HEK293 (cell line): ENCODE data around the gene PROB1.

Source experiments
- GLIS2 ChIP-seq: fragments of 450-650 bp; formaldehyde crosslinking; IDR thresholded peaks from 2 replicates; pipeline ENCODE4 v1.5.1; 2016; ENCODE audit warnings: missing biosample characterization, missing genetic modification characterization
- HOXA7 ChIP-seq: sonication (generic); formaldehyde crosslinking; IDR thresholded peaks from 2 replicates; pipeline ENCODE4 v1.8.1; 2022; ENCODE audit warnings: missing genetic modification reagents, borderline replicate concordance
- OVOL3 ChIP-seq: fragments of 450-650 bp; formaldehyde crosslinking; IDR thresholded peaks from 2 replicates; pipeline ENCODE4 v1.5.1; 2016; ENCODE audit warnings: missing biosample characterization, missing genetic modification characterization
- PRDM1 ChIP-seq: fragments of 450-650 bp; formaldehyde crosslinking; IDR thresholded peaks from 2 replicates; pipeline ENCODE4; 2016; ENCODE audit warnings: missing biosample characterization, missing genetic modification characterization
- SCRT2 ChIP-seq: fragments of 450-650 bp; formaldehyde crosslinking; IDR thresholded peaks from 2 replicates; pipeline ENCODE4 v1.5.1; 2016; ENCODE audit warnings: missing biosample characterization, missing genetic modification characterization
- SP2 ChIP-seq: fragments of 450-650 bp; formaldehyde crosslinking; IDR thresholded peaks from 2 replicates; pipeline ENCODE4 v1.5.1; 2016; ENCODE audit warnings: missing biosample characterization, missing genetic modification characterization
- TRIM28 ChIP-seq: IDR thresholded peaks from 2 replicates; pipeline ENCODE4 v1.6.1; 2011; ENCODE audit warnings: low read length, control low read depth, borderline replicate concordance
- ZBTB20 ChIP-seq: fragments of 450-650 bp; formaldehyde crosslinking; IDR thresholded peaks from 2 replicates; pipeline ENCODE4 v1.5.1; 2016; ENCODE audit warnings: missing biosample characterization, missing genetic modification characterization
- ZNF112 ChIP-seq: fragments of 450-650 bp; formaldehyde crosslinking; IDR thresholded peaks from 2 replicates; pipeline ENCODE4 v1.5.0; 2017; ENCODE audit warnings: missing biosample characterization, missing genetic modification characterization
- ZNF132 ChIP-seq: fragments of 450-650 bp; formaldehyde crosslinking; IDR thresholded peaks from 2 replicates; pipeline ENCODE4 v1.5.1; 2017; ENCODE audit warnings: missing biosample characterization, missing genetic modification characterization, borderline replicate concordance
- ZNF133 ChIP-seq: fragments of 450-650 bp; formaldehyde crosslinking; IDR thresholded peaks from 2 replicates; pipeline ENCODE4 v1.5.1; 2016; ENCODE audit warnings: missing biosample characterization, missing genetic modification characterization
- ZNF202 ChIP-seq: fragments of 450-650 bp; formaldehyde crosslinking; IDR thresholded peaks from 2 replicates; pipeline ENCODE4 v1.5.1; 2016; ENCODE audit warnings: missing biosample characterization, missing genetic modification characterization, borderline replicate concordance
- ZNF214 ChIP-seq: fragments of 450-650 bp; formaldehyde crosslinking; IDR thresholded peaks from 2 replicates; pipeline ENCODE4 v1.5.1; 2017; ENCODE audit warnings: missing biosample characterization, mild to moderate bottlenecking, missing genetic modification characterization, borderline replicate concordance
- ZNF23 ChIP-seq: fragments of 450-650 bp; formaldehyde crosslinking; IDR thresholded peaks from 2 replicates; pipeline ENCODE4 v1.5.1; 2016; ENCODE audit warnings: missing biosample characterization, missing genetic modification characterization, borderline replicate concordance
- ZNF24 ChIP-seq: fragments of 450-650 bp; formaldehyde crosslinking; IDR thresholded peaks from 2 replicates; pipeline ENCODE4 v1.5.1; 2016; ENCODE audit warnings: missing biosample characterization, missing genetic modification characterization
- ZNF248 ChIP-seq: fragments of 450-650 bp; formaldehyde crosslinking; IDR thresholded peaks from 2 replicates; pipeline ENCODE4 v1.5.1; 2017; ENCODE audit warnings: missing biosample characterization, missing genetic modification characterization
- ZNF433 ChIP-seq: fragments of 450-650 bp; formaldehyde crosslinking; IDR thresholded peaks from 2 replicates; pipeline ENCODE4 v1.5.1; 2016; ENCODE audit warnings: missing biosample characterization, missing genetic modification characterization, low read depth
- ZNF473 ChIP-seq: fragments of 450-650 bp; formaldehyde crosslinking; IDR thresholded peaks from 2 replicates; pipeline ENCODE4 v1.5.1; 2017; ENCODE audit warnings: missing biosample characterization, missing genetic modification characterization
- ZNF549 ChIP-seq: fragments of 450-650 bp; IDR thresholded peaks from 2 replicates; pipeline ENCODE4 v1.5.1; 2018; ENCODE audit warnings: missing biosample characterization, missing genetic modification characterization, mild to moderate bottlenecking, inconsistent platforms, moderate library complexity
- ZNF561 ChIP-seq: fragments of 450-650 bp; IDR thresholded peaks from 2 replicates; pipeline ENCODE4 v1.5.1; 2018; ENCODE audit warnings: missing biosample characterization, missing genetic modification characterization, borderline replicate concordance
- ZNF600 ChIP-seq: fragments of 450-650 bp; formaldehyde crosslinking; IDR thresholded peaks from 2 replicates; pipeline ENCODE4 v1.5.1; 2016; ENCODE audit warnings: missing biosample characterization, missing genetic modification characterization
- ZSCAN16 ChIP-seq: fragments of 450-650 bp; formaldehyde crosslinking; IDR thresholded peaks from 2 replicates; pipeline ENCODE4 v1.5.1; 2016; ENCODE audit warnings: missing biosample characterization, missing genetic modification characterization
- TF ChIP-seq, protein P1 (sequence below): fragments of 450-650 bp; formaldehyde crosslinking; IDR thresholded peaks from 2 replicates; pipeline ENCODE4 v1.5.1; 2016; ENCODE audit warnings: missing biosample characterization, missing genetic modification characterization
- TF ChIP-seq, protein P2 (sequence below): fragments of 450-650 bp; formaldehyde crosslinking; IDR thresholded peaks from 2 replicates; pipeline ENCODE4 v1.5.1; 2016; ENCODE audit warnings: missing biosample characterization, missing genetic modification characterization
- TF ChIP-seq, protein P3 (sequence below): fragments of 450-650 bp; formaldehyde crosslinking; IDR thresholded peaks from 2 replicates; pipeline ENCODE4; 2016; ENCODE audit warnings: missing biosample characterization, missing genetic modification characterization
- TF ChIP-seq, protein P4 (sequence below): fragments of 450-650 bp; formaldehyde crosslinking; IDR thresholded peaks from 2 replicates; pipeline ENCODE4 v1.5.1; 2016; ENCODE audit warnings: missing biosample characterization, missing genetic modification characterization
- TF ChIP-seq, protein P5 (sequence below): fragments of 450-650 bp; formaldehyde crosslinking; IDR thresholded peaks from 2 replicates; pipeline ENCODE4 v1.5.1; 2016; ENCODE audit warnings: missing biosample characterization, missing genetic modification characterization
- TF ChIP-seq, protein P6 (sequence below): fragments of 450-650 bp; formaldehyde crosslinking; IDR thresholded peaks from 2 replicates; pipeline ENCODE4 v1.5.1; 2016; ENCODE audit warnings: missing biosample characterization, missing genetic modification characterization

PROB1 gene

DNA sequence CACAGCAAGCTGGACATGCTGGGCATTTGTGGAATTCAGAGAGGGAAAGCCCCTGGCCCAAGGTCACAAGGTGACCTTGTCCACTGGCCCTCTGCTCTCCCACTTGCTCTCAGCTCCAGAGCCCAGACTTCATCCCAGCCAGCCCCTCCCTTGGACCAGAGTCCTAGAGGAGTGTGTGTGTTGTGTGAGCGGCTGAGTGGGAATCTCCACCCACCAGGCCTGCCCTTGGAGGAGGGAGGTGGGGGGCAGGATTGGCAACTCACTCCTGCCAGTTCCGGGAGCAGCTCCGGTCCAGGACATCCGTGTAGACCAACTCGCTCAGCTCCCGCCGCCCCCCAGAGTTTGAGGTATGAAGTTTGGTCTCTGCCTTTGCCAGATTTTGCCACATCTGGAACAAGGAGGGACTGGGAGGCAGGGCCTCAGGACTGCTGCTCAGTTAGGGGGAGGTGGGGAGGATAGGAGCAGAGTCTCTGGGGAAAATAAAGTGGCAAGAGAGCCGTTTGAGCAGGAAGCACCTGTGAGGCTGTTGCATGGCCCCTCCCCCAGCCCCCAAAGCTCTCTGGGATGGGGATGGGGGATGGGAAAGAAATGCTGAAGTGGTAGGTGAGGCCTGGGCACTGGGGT, 6.6 kb downstream of the PROB1 start (continued):
- no peak for TF ChIP-seq OVOL3 (tag by site-specific recombination)
- no peak for TF ChIP-seq ZBTB20
- TF ChIP-seq ZNF473 (tag by site-specific recombination): no peak
- TF ChIP-seq ZNF133 (tag by site-specific recombination): no peak
- no peak for TF ChIP-seq ZNF23 (tag by site-specific recombination)
- TF ChIP-seq, protein P1, sequence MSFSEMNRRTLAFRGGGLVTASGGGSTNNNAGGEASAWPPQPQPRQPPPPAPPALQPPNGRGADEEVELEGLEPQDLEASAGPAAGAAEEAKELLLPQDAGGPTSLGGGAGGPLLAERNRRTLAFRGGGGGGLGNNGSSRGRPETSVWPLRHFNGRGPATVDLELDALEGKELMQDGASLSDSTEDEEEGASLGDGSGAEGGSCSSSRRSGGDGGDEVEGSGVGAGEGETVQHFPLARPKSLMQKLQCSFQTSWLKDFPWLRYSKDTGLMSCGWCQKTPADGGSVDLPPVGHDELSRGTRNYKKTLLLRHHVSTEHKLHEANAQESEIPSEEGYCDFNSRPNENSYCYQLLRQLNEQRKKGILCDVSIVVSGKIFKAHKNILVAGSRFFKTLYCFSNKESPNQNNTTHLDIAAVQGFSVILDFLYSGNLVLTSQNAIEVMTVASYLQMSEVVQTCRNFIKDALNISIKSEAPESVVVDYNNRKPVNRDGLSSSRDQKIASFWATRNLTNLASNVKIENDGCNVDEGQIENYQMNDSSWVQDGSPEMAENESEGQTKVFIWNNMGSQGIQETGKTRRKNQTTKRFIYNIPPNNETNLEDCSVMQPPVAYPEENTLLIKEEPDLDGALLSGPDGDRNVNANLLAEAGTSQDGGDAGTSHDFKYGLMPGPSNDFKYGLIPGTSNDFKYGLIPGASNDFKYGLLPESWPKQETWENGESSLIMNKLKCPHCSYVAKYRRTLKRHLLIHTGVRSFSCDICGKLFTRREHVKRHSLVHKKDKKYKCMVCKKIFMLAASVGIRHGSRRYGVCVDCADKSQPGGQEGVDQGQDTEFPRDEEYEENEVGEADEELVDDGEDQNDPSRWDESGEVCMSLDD (tag by site-specific recombination): no peak
- TF ChIP-seq ZNF549 (tag by site-specific recombination): no peak
- TF ChIP-seq PRDM1 (tag by site-specific recombination): no peak
- 0 out of 2 replicates have a peak, but pooled peaks have one; percentile 41 for TF ChIP-seq SCRT2 (tag by site-specific recombination)
- TF ChIP-seq TRIM28: no peak
- peak; percentile 65; the same call in 1 of the 2 replicates for TF ChIP-seq ZNF600 (tag by site-specific recombination)
- TF ChIP-seq, protein P2, sequence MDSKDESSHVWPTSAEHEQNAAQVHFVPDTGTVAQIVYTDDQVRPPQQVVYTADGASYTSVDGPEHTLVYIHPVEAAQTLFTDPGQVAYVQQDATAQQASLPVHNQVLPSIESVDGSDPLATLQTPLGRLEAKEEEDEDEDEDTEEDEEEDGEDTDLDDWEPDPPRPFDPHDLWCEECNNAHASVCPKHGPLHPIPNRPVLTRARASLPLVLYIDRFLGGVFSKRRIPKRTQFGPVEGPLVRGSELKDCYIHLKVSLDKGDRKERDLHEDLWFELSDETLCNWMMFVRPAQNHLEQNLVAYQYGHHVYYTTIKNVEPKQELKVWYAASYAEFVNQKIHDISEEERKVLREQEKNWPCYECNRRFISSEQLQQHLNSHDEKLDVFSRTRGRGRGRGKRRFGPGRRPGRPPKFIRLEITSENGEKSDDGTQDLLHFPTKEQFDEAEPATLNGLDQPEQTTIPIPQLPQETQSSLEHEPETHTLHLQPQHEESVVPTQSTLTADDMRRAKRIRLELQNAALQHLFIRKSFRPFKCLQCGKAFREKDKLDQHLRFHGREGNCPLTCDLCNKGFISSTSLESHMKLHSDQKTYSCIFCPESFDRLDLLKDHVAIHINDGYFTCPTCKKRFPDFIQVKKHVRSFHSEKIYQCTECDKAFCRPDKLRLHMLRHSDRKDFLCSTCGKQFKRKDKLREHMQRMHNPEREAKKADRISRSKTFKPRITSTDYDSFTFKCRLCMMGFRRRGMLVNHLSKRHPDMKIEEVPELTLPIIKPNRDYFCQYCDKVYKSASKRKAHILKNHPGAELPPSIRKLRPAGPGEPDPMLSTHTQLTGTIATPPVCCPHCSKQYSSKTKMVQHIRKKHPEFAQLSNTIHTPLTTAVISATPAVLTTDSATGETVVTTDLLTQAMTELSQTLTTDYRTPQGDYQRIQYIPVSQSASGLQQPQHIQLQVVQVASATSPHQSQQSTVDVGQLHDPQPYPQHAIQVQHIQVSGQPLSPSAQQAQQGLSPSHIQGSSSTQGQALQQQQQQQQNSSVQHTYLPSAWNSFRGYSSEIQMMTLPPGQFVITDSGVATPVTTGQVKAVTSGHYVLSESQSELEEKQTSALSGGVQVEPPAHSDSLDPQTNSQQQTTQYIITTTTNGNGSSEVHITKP (tag by site-specific recombination): peak; percentile 39; the same call in 1 of the 2 replicates
- TF ChIP-seq ZNF561: no peak
- no peak for TF ChIP-seq ZNF433 (tag by site-specific recombination)
- TF ChIP-seq HOXA7: no peak
- TF ChIP-seq, protein P3, sequence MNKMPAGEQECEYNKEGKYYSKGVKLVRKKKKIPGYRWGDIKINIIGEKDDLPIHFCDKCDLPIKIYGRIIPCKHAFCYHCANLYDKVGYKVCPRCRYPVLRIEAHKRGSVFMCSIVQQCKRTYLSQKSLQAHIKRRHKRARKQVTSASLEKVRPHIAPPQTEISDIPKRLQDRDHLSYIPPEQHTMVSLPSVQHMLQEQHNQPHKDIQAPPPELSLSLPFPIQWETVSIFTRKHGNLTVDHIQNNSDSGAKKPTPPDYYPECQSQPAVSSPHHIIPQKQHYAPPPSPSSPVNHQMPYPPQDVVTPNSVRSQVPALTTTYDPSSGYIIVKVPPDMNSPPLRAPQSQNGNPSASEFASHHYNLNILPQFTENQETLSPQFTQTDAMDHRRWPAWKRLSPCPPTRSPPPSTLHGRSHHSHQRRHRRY (tag by site-specific recombination): no peak
- TF ChIP-seq, protein P4, sequence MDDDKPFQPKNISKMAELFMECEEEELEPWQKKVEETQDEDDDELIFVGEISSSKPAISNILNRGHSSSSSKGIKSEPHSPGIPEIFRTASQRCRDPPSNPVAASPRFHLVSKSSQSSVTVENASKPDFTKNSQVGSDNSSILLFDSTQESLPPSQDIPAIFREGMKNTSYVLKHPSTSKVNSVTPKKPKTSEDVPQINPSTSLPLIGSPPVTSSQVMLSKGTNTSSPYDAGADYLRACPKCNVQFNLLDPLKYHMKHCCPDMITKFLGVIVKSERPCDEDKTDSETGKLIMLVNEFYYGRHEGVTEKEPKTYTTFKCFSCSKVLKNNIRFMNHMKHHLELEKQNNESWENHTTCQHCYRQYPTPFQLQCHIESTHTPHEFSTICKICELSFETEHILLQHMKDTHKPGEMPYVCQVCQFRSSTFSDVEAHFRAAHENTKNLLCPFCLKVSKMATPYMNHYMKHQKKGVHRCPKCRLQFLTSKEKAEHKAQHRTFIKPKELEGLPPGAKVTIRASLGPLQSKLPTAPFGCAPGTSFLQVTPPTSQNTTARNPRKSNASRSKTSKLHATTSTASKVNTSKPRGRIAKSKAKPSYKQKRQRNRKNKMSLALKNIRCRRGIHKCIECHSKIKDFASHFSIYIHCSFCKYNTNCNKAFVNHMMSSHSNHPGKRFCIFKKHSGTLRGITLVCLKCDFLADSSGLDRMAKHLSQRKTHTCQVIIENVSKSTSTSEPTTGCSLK: no peak
- TF ChIP-seq ZNF24: no peak
- TF ChIP-seq, protein P5, sequence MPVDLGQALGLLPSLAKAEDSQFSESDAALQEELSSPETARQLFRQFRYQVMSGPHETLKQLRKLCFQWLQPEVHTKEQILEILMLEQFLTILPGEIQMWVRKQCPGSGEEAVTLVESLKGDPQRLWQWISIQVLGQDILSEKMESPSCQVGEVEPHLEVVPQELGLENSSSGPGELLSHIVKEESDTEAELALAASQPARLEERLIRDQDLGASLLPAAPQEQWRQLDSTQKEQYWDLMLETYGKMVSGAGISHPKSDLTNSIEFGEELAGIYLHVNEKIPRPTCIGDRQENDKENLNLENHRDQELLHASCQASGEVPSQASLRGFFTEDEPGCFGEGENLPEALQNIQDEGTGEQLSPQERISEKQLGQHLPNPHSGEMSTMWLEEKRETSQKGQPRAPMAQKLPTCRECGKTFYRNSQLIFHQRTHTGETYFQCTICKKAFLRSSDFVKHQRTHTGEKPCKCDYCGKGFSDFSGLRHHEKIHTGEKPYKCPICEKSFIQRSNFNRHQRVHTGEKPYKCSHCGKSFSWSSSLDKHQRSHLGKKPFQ (tag by site-specific recombination): peak; percentile 36
- peak; percentile 27; the same call in 1 of the 2 replicates for TF ChIP-seq GLIS2
- no peak for TF ChIP-seq ZSCAN16
- no peak for TF ChIP-seq ZNF202 (tag by site-specific recombination)
- TF ChIP-seq ZNF132 (tag by site-specific recombination): no peak
- TF ChIP-seq SP2 (tag by site-specific recombination): peak; percentile 47
- TF ChIP-seq ZNF248: no peak
- TF ChIP-seq ZNF214: no peak
- TF ChIP-seq ZNF112 (tag by site-specific recombination): no peak
- TF ChIP-seq, protein P6, sequence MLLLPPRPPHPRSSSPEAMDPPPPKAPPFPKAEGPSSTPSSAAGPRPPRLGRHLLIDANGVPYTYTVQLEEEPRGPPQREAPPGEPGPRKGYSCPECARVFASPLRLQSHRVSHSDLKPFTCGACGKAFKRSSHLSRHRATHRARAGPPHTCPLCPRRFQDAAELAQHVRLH (tag by site-specific recombination): no peak
